Colon (tissue), 2 donors: ENCODE measurements around the gene RTBDN.

Source experiments
- FAIRE-seq: peaks from 2 replicates; lab custom pipeline; 2012; peaks lifted over from hg19 to GRCh38; lab: Jason Lieb, UNC
- donor health status: control.
- donor health status: control.

RTBDN gene

DNA sequence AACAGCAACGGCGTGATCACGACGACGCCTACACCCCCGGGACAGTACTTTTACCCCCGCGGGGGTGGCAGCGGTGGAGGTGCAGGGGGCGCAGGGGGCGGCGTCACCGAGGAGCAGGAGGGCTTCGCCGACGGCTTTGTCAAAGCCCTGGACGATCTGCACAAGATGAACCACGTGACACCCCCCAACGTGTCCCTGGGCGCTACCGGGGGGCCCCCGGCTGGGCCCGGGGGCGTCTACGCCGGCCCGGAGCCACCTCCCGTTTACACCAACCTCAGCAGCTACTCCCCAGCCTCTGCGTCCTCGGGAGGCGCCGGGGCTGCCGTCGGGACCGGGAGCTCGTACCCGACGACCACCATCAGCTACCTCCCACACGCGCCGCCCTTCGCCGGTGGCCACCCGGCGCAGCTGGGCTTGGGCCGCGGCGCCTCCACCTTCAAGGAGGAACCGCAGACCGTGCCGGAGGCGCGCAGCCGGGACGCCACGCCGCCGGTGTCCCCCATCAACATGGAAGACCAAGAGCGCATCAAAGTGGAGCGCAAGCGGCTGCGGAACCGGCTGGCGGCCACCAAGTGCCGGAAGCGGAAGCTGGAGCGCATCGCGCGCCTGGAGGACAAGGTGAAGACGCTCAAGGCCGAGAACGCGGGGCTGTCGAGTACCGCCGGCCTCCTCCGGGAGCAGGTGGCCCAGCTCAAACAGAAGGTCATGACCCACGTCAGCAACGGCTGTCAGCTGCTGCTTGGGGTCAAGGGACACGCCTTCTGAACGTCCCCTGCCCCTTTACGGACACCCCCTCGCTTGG is 42.1 kb downstream of the RTBDN start:
- no peak for FAIRE-seq

- no peak for FAIRE-seq
Observed at GRCh38 chr19:12791345-12792050, 42.9 kb downstream of the RTBDN start, which contains the start of gene JUNB. JUNB (plus strand) TSS chr19:12791486; CDS start chr19:12791772, 286 bp downstream.

DNA sequence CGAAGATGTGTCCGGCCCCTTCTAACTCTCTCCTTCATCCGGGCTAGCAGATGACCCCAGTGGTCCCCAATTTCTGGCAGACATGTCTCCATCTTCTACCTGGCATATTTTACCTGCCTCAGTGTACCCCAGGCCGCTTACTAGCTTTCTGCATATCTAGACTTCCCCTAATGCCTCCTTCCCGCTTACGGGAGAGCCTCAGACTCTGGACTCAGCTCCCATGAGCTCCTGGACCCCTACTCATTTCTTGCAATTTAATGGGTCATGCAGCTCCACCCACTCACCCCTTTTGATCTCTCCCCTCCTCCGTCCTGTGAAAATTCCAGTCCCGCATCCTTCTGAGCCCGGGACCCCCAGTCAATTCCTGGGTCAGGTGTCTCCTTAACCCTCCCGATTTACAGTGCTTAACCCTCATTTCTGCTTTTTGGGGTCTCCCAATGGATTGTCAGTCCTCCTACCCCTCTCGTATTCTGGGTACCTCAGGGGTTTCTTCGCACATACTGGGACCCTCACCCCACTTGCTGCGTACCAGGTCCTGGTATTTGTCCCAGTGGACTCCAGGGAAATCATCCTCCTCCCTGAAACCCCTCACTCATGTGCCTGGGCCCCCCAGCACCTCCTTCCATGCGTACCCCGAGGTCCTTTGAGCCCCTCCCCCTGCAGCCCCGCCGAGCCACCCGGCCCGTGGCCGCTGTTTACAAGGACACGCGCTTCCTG is 43.6 kb downstream of the RTBDN start:
- no peak for FAIRE-seq

DNA sequence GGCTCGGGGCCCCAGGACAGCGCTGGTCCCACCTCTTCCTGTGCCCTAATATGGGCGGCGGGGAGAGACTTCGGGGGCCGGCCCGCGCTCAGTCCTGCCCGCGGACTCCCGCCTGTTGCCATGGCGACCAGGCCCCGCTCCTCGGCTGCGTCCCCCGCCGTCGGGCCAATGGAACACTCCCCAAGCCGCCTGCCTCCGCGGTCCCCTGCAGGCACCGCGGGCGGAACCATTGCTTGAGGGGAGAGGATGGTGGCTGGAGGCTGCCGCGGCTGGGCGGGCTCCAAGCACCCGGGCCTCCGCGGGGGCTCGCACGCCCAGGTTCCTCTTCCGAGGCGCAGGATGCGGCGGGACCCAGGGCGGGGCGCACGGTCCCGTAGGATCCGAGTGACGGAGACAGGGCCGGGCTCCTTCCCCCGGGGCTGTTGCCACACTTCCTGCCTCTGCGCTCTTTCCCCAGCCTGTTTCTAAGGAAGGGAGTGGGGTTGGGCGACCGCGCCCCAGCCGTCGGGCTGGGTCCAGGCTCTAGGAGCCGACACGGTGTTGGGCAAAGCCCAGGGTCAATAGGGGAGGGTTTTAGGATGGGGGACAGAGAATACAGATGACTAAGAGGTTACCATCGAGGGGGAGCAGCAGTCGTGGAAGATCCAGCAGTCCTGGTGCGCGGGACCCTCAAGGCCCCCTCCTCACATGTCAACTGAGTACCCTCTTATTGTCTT is 44.3 kb downstream of the RTBDN start:
- no peak for FAIRE-seq

GRCh38 chr19:12789098-12789903 is 45.1 kb downstream of the RTBDN start:
- FAIRE-seq, result no peak

GRCh38 chr19:12788682-12789097 is 45.7 kb downstream of the RTBDN start:
- FAIRE-seq, result no peak

DNA sequence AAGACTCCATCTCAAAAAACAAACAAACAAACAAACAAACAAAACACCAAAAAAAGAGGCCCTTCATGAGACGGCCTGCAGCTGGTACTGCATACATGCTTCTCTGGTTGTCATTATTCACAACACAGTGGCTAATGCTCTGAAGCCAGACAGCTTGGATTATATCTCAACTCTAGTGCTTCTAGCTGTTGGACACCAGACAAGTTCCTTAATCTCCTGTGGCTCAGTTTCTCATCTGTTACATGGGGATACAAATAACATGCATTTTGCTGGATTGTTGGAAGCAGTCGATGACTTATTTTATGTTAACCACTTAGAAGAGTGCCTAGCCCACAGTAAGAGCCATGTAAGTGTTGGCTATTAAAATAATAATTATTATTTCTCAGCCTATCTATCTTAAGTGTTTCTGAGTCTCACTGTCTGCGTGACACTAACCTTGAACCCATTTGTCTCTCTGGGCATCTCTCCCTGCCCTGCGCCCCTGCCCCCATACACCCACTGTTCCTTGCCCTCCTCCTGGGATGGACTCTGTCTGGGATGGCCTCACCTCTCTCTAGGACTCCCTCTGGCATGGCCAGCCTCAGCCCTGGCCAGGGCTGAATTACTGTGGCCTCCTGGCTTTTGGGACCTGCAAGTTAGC is 46.2 kb downstream of the RTBDN start:
- FAIRE-seq, result no peak

DNA sequence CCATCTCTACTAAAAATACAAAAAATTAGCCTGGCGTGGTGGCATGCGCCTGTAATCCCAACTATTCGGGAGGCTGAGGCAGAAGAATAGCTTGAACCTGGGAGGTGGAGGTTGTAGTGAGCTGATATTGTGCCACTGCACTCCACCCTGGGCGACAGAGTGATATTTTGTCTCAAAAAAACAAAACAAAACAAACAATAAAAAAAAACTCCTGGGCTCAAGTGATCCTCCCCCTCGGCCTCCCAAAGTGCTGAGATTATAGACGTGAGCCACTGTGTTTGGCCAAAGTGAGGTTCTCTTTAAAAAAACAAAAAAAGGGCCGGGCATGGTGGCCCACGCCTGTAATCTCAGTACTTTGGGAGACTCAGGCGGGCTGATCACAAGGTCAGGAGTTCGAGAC is 46.9 kb downstream of the RTBDN start:
- FAIRE-seq, result no peak

- no peak for FAIRE-seq
Observed at GRCh38 chr19:12786952-12787351, 47.4 kb downstream of the RTBDN start.

DNA sequence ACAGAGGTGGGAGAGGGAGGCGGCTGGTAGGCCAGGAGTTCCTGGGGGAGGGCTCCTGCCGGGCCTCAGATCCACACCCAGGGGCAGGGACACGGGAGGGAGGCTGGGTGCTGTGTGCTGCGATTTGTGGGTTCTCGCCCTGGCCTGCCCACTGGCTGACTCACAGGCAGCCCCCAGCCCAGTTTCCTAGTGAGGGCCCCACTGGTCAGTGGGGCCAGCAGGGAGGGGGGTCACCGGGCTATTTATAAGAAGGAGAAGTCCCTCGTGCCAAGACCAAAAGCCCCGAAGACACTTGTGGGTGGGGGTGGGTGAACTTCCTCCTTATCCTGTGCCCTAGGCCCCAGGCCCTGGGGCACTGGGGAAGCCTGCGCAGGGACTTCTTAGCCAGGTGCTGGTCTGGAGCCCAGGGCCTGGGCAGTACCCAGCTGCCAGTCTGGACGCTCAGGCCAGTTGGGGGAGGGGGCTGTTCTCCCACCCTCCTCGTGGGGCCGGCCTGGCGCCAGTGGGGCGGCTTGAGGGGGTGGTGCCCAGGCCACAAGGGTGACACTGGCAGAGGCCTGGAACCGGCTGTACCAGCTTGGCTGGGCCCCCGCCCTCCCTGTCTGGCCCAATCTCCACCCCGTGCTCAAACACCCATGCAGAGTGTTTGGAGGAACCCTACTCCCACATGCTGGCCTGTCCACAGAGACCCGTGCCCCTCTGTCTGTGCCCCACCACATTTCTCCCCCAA is 48.1 kb downstream of the RTBDN start:
- FAIRE-seq, result no peak

- FAIRE-seq, result no peak
Observed at GRCh38 chr19:12785431-12786031, 48.8 kb downstream of the RTBDN start.

GRCh38 chr19:12784871-12785430 is 49.4 kb downstream of the RTBDN start:
- no peak for FAIRE-seq

DNA sequence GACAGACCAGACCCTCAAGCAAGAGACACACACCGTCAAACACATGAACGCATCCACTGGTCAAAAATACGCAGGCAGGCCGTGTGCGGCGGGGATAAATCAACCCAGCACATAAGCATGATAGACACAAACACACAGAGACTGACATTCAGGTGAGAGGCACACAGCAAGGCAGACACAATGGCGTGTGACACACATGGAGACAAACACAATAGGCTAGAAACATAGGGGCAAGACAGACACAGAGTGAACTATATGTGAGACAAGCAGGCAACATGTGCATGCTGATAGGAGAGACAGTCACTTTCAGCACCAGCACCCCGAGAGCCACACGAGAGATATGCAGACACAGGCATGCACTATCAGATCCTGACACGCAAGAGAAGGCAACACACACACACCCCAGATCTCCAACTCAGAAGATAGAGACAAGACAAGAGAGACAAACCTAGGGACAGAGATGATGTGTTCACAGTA is 49.9 kb downstream of the RTBDN start:
- FAIRE-seq, result no peak

DNA sequence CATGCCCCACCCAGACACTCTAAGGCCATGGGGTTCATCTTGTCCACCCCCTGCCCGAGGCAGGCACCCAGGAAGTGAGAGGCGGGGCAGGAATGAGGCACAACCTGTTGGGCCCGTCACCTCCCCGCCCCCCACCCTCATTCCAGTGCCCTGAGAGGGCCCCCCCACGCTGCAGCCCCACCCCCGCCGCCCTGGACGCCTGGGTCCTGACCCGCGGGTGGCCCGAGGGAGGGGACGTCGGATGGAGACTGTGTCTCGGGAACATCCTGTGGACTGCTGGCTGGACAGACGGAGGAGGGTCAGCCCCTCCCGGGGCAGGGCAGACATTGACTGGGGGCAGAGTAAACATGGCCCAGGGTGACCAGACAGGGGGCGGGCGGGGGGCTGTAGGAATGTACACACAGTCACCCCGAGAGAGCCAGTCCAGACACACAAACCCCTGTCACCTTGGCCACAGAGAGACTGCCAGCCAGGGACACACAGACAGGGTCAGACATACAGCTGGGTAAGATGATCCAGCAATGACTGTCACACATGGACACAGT is 50.5 kb downstream of the RTBDN start:
- FAIRE-seq, result no peak

GRCh38 chr19:12783291-12783848 is 51.0 kb downstream of the RTBDN start:
- FAIRE-seq, result no peak

- no peak for FAIRE-seq
Observed at GRCh38 chr19:12782424-12783290, 51.7 kb downstream of the RTBDN start.

DNA sequence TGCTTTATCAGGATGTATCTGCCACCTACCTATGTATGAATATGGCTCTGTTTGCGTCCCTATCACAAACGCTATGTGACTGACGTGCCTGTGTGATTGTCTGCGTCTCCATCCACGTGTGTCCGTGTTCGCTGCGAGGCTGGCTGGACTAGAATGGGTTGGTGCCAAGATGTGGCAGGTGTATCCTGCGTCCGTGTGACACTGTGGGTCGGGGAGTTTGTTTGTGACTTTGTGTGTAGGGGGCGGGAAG is 52.3 kb downstream of the RTBDN start:
- no peak for FAIRE-seq
